Lung (tissue), 12 donors: ENCODE data around the gene ZKSCAN1. TPM values are rescaled to one million over a fixed set of nuclear protein-coding genes. Genes with fewer than 3 reads are reported as not detected.
"Not testable (repeated sequence)": the region's sequence is repeated elsewhere in the genome, so short reads cannot be mapped to it uniquely, and the experiment has no call there.

Experiments
- ATAC-seq: fragments of 200-7000 bp; cut with Tn5 transposase; one replicate; pipeline ENCODE4 v1.9.1; 2020; ENCODE audit warnings: moderate number of reproducible peaks; ENCODE audit not compliant: insufficient read depth, low FRiP score
- DNase-seq, 3 donors: peaks; one replicate each; pipeline ENCODE4 v3.0.0-alpha.2; 2013 to 2017
- H3K27ac ChIP-seq, 2 donors: one replicate each; pipeline ENCODE4 v1.5.1; 2013; ENCODE audit warnings: mild to moderate bottlenecking in 2 of 2, moderate library complexity in 2 of 2, control low read depth in 1 of 2, inconsistent platforms in 1 of 2, low read depth in 1 of 2, low read length in 1 of 2
- H3K27me3 ChIP-seq, 3 donors: one replicate each; pipeline ENCODE4 v1.5.1; 2013; ENCODE audit warnings: low read length in 2 of 3; ENCODE audit not compliant: control insufficient read depth in 3 of 3, insufficient read depth in 3 of 3
- H3K36me3 ChIP-seq, 4 donors: one replicate each; pipeline ENCODE4 v1.5.1; 2013; ENCODE audit warnings: low read length in 4 of 4, mild to moderate bottlenecking in 1 of 4, moderate library complexity in 1 of 4; ENCODE audit not compliant: control insufficient read depth in 4 of 4, insufficient read depth in 4 of 4
- H3K4me1 ChIP-seq, 5 donors: one replicate each; pipeline ENCODE4 v1.5.1; 2013; ENCODE audit warnings: low read length in 5 of 5, mild to moderate bottlenecking in 2 of 5, moderate library complexity in 1 of 5; ENCODE audit not compliant: control insufficient read depth in 5 of 5, insufficient read depth in 5 of 5
- H3K4me3 ChIP-seq: one replicate; pipeline ENCODE4 v1.5.1; 2013; ENCODE audit warnings: mild to moderate bottlenecking, control low read depth, moderate library complexity
- H3K9ac ChIP-seq, 2 donors: one replicate each; pipeline ENCODE4 v1.5.1; 2013; ENCODE audit warnings: low read length in 2 of 2, control low read depth in 1 of 2; ENCODE audit not compliant: insufficient read depth in 1 of 2
- H3K9me3 ChIP-seq, 4 donors: one replicate each; pipeline ENCODE4 v1.5.1; 2013; ENCODE audit warnings: low read length in 3 of 4, mild to moderate bottlenecking in 1 of 4, moderate library complexity in 1 of 4; ENCODE audit not compliant: control insufficient read depth in 4 of 4, insufficient read depth in 3 of 4
- CTCF ChIP-seq: IDR thresholded peaks from 2 replicates; pipeline ENCODE4 v1.5.1; 2012; ENCODE audit warnings: mild to moderate bottlenecking; ENCODE audit errors: control extremely low read depth, extremely low read depth
- WGBS, 2 donors: extraction: QIAGEN DNeasy Blood & Tissue Kit; methylation state at CpG; one replicate each; pipeline ENCODE4 v1.1.7; 2013; 5-methylcytosine and 5-hydroxymethylcytosine counted together
- polyA plus RNA-seq, 2 donors: library from polyadenylated mRNA; stranded (reverse); fragments of 200-250 nt; gene quantifications; one replicate each; pipeline ENCODE4 v1.2.1, GENCODE V29; 2013
- total RNA-seq, 2 donors: library from RNA; depleted of rRNA in 1 of 2; stranded (reverse); fragments of >200 nt in 1 of 2; gene quantifications; one replicate each; pipeline ENCODE4 v1.2.1, GENCODE V29; 2014 to 2021
- donor health status: control.
- donor health status: control.
- donor health status: Bipolar disorder and iron deficiency.
- donor health status: healthy.
- donor health status: DM: yes; HTN: yes; CAD: no.

The ZKSCAN1 gene
- total and polyA plus RNA-seq, 4 donors: 8.2 to 54.0 (median 29.6) TPM

- peak overlapping the region in 1 of 2 donors; percentile 26 for H3K27ac ChIP-seq
- peaks cover 0 to 3% (median 0%) of the 10 kb centered on the region in 4 donors for H3K9me3 ChIP-seq
- peaks cover 0 to 2% (median 0%) of the 10 kb centered on the region in 5 donors for H3K4me1 ChIP-seq
- WGBS, 2 donors: 80 to 89% methylated on average over 13 of the region's 13 CpGs
- TF ChIP-seq CTCF: no peak
- H3K27me3 ChIP-seq: no peaks in the 10 kb centered on the region
- no peaks in the 10 kb centered on the region for H3K36me3 ChIP-seq
- no peak for DNase-seq
- H3K4me3 ChIP-seq: no peak overlapping the region
- no peak for ATAC-seq
- no peak overlapping the region for H3K9ac ChIP-seq
Measured at GRCh38 chr7:99976626-99977025, 38.8 kb upstream of the ZKSCAN1 start.

- peak; percentile 48 for TF ChIP-seq CTCF
- H3K27me3 ChIP-seq, H3K4me3 ChIP-seq, H3K27ac ChIP-seq, H3K4me1 ChIP-seq, H3K9me3 ChIP-seq, H3K36me3 ChIP-seq, H3K9ac ChIP-seq: not testable (repeated sequence)
- peak; percentile 75 for ATAC-seq
- peak in 1 of 3 donors; percentile 37 for DNase-seq
- WGBS, 2 donors: 16 to 38% methylated on average over 7 to 10 of the region's 10 CpGs
Measured at GRCh38 chr7:99979814-99980225, 35.6 kb upstream of the ZKSCAN1 start.

- not testable (repeated sequence) for DNase-seq, H3K27me3 ChIP-seq, H3K27ac ChIP-seq, ATAC-seq, H3K36me3 ChIP-seq, H3K4me1 ChIP-seq, H3K4me3 ChIP-seq, H3K9me3 ChIP-seq, H3K9ac ChIP-seq
- WGBS, 2 donors: 58 to 66% methylated on average over 3 to 4 of the region's 4 CpGs
Measured at GRCh38 chr7:99980448-99980872, 34.9 kb upstream of the ZKSCAN1 start.

GRCh38 chr7:99981066-99981465, 34.3 kb upstream of the ZKSCAN1 start:
- 87 to 90% methylated on average over 7 of the region's 7 CpGs for WGBS, 2 donors
- not testable (repeated sequence) for H3K4me3 ChIP-seq, H3K4me1 ChIP-seq, H3K27me3 ChIP-seq, H3K9me3 ChIP-seq, DNase-seq, ATAC-seq, H3K9ac ChIP-seq, H3K36me3 ChIP-seq, H3K27ac ChIP-seq

- no peaks in the 10 kb centered on the region for H3K27me3 ChIP-seq
- no peak for DNase-seq
- 58 to 70% methylated on average over 2 of the region's 2 CpGs for WGBS, 2 donors
- H3K4me3 ChIP-seq: no peak overlapping the region
- ATAC-seq: no peak
- H3K9me3 ChIP-seq: no peaks in the 10 kb centered on the region
- H3K9ac ChIP-seq: no peak overlapping the region
- no peaks in the 10 kb centered on the region for H3K4me1 ChIP-seq
- no peak overlapping the region for H3K27ac ChIP-seq
- TF ChIP-seq CTCF: no peak
- no peaks in the 10 kb centered on the region for H3K36me3 ChIP-seq
Measured at GRCh38 chr7:99984593-99984992, 30.8 kb upstream of the ZKSCAN1 start.

- ATAC-seq, H3K4me3 ChIP-seq, H3K4me1 ChIP-seq, H3K9ac ChIP-seq, DNase-seq, H3K9me3 ChIP-seq, H3K27ac ChIP-seq, H3K27me3 ChIP-seq, H3K36me3 ChIP-seq: not testable (repeated sequence)
- 81 to 82% methylated on average over 13 of the region's 14 CpGs for WGBS, 2 donors
Measured at GRCh38 chr7:99987306-99987705, 28.1 kb upstream of the ZKSCAN1 start.
